ENCODE measurements around the gene CAMSAP3.

CAMSAP3 gene

DNA sequence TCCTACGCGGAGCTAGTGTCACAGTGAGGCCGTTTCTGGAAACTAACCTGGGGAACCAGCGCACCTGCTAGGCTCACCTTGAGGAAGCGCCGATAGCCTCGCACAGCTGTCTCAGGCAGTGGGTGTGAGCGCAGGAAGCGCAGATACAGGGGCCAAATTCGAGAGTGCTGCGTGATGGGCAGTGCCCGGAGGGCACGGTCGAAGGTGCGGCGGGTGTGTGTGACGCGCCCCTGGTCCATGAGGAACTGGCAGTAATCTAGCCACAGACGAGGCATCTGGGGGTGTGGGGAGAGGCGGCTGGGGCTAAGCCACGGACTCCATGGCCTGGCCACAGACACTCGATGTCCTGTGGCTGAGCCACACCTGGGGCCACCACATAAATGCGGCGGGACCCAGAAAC lies 31.5 kb downstream of the CAMSAP3 start:
- Histone ChIP-seq H3K79me2 (ENCODE audit: low read length) (peaks cover 60% of the 10 kb centered on the region), H3K4me3 (ENCODE audit: low read length) (no peak overlapping the region), H3K9ac (ENCODE audit: low read length) (no peak overlapping the region), H3K36me3 (replicated peaks; ENCODE audit: low read depth, low read length) (peaks cover 31% of the 10 kb centered on the region), H3K27me3 (ENCODE audit: low read depth, low read length) (no peaks in the 10 kb centered on the region), H3K4me1 (ENCODE audit: low read length) (peaks cover 15% of the 10 kb centered on the region), H4K20me1 (ENCODE audit: insufficient read depth, low read length) (0 out of 2 replicates have a peak, but pooled peaks cover 9% of the 10 kb centered on the region), H3K9me3 (ENCODE audit: insufficient read depth, low read length) (no peaks in the 10 kb centered on the region), H2AFZ (ENCODE audit: low read depth, low read length) (no peak overlapping the region), H3K4me2 (ENCODE audit: low read length) (no peak overlapping the region), H3K27ac (ENCODE audit: low read length) (no peak overlapping the region)
- TF ChIP-seq, protein P1, sequence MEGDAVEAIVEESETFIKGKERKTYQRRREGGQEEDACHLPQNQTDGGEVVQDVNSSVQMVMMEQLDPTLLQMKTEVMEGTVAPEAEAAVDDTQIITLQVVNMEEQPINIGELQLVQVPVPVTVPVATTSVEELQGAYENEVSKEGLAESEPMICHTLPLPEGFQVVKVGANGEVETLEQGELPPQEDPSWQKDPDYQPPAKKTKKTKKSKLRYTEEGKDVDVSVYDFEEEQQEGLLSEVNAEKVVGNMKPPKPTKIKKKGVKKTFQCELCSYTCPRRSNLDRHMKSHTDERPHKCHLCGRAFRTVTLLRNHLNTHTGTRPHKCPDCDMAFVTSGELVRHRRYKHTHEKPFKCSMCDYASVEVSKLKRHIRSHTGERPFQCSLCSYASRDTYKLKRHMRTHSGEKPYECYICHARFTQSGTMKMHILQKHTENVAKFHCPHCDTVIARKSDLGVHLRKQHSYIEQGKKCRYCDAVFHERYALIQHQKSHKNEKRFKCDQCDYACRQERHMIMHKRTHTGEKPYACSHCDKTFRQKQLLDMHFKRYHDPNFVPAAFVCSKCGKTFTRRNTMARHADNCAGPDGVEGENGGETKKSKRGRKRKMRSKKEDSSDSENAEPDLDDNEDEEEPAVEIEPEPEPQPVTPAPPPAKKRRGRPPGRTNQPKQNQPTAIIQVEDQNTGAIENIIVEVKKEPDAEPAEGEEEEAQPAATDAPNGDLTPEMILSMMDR (IDR thresholded peaks at IDR 0.05; ENCODE audit: low read depth, low read length): no peak
- no peak for TF ChIP-seq EZH2phosphoT487 (IDR thresholded peaks at IDR 0.05; ENCODE audit: low read depth)

DNA sequence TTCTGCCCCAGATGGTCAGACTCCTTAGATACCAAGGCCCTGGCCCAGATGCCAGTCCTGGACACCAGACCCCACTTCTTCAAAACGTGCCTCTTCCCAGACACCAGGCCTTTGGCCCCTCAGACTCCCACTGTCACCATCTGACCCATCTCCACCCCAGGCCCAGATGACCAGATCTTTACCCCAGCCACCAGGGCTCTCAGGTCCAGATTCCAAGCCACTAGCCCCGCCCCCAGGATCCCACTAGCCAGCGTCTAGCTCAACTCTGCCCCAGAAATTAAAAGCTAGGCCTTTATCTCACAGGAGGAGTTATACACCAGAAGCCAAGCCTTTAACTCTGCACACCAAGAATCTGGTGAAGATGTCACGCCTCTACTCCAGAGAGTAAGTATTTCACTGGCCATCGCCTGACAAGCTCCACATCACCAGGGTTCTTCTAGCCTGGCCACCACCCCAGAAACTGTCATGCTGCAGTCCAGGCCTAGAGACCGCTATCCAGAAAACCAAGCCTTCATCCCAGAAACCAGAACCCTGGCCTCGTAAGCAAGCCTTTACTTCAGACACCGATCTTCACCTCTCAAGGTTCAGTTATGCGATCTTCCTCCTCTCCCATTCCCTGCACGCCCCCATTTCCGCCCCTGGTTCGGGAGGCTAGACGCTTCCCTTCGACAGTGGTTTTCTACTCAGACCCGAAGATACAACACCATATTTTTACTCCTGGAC lies 33.1 kb downstream of the CAMSAP3 start:
- H3K79me2 ChIP-seq (ENCODE audit: low read length): peaks cover 60% of the 10 kb centered on the region
- TF ChIP-seq EZH2phosphoT487 (IDR thresholded peaks at IDR 0.05; ENCODE audit: low read depth): no peak
- TF ChIP-seq, protein P1 (IDR thresholded peaks at IDR 0.05; ENCODE audit: low read depth, low read length): no peak
- peak overlapping the region; percentile 20 for H3K27ac ChIP-seq (ENCODE audit: low read length)
- peaks cover 15% of the 10 kb centered on the region for H3K4me1 ChIP-seq (ENCODE audit: low read length)
- H3K4me2 ChIP-seq (ENCODE audit: low read length): peak overlapping the region; percentile 91
- peak overlapping the region; percentile 43; the same call in 1 of the 2 replicates for H2AFZ ChIP-seq (ENCODE audit: low read depth, low read length)
- no peaks in the 10 kb centered on the region for H3K27me3 ChIP-seq (ENCODE audit: low read depth, low read length)
- peak overlapping the region; percentile 89 for H3K4me3 ChIP-seq (ENCODE audit: low read length)
- no peaks in the 10 kb centered on the region for H3K9me3 ChIP-seq (ENCODE audit: insufficient read depth, low read length)
- H4K20me1 ChIP-seq (ENCODE audit: insufficient read depth, low read length): 0 out of 2 replicates have a peak, but pooled peaks cover 9% of the 10 kb centered on the region
- peaks cover 22% of the 10 kb centered on the region for H3K36me3 ChIP-seq (replicated peaks; ENCODE audit: low read depth, low read length)
- H3K9ac ChIP-seq (ENCODE audit: low read length): peak overlapping the region; percentile 86

DNA sequence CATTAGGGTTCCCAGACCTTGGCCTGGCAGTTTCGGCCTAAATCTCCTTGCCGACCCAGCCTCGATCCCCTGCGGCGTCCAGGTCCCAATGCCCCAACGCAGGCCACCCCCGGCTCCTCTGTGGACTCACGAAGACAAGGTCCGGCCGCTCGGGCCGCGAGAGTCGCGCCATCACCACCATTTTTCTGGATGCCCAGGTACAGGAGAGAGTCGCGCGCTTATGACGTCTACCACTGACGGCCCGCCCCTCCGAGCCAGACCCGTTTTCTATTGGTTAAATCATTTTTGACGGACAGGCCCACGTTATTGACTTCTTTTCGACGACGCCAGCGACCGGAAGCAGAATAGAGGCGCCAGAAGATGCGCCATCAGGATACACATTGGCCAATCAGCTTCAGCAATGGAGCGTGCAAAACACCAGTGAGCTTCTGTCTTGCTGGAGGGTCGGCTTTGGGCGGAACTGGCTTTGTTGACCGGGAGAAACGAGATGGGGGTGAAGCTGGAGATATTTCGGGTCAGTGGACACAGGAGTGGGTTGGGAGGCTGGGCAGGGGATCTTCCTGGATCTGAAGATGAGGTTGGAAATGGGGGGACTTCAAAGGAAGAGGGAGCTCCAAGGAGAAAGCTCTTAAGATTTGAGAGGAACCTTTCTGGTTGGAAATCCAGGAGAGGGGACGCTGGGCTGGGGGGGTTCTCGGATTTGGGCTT lies 33.8 kb downstream of the CAMSAP3 start, which contains the start of the genes PET100 and XAB2:
Gene PET100, plus strand, starts transcription at position 447 of the 708 bp plus-strand sequence. Its CDS starts 41 bp downstream, at position 488.
Gene XAB2, minus strand, starts transcription at position 199 of the 708 bp plus-strand sequence. Its CDS starts 18 bp downstream, at position 181.
- no peaks in the 10 kb centered on the region for H3K9me3 ChIP-seq (ENCODE audit: insufficient read depth, low read length)
- H3K27me3 ChIP-seq (ENCODE audit: low read depth, low read length): no peaks in the 10 kb centered on the region
- H2AFZ ChIP-seq (ENCODE audit: low read depth, low read length): peak within 1 kb of the TSS; percentile 43; the same call in 1 of the 2 replicates
- peaks cover 15% of the 10 kb centered on the region for H3K4me1 ChIP-seq (ENCODE audit: low read length)
- H4K20me1 ChIP-seq (ENCODE audit: insufficient read depth, low read length): 0 out of 2 replicates have a peak, but pooled peaks cover 9% of the 10 kb centered on the region
- peak within 1 kb of the TSS; percentile 89 for H3K4me3 ChIP-seq (ENCODE audit: low read length)
- peak within 1 kb of the TSS; percentile 20 for H3K27ac ChIP-seq (ENCODE audit: low read length)
- TF ChIP-seq, protein P1 (IDR thresholded peaks at IDR 0.05; ENCODE audit: low read depth, low read length): no peak
- no peak for TF ChIP-seq EZH2phosphoT487 (IDR thresholded peaks at IDR 0.05; ENCODE audit: low read depth)
- H3K9ac ChIP-seq (ENCODE audit: low read length): peak within 1 kb of the TSS; percentile 86
- H3K36me3 ChIP-seq (replicated peaks; ENCODE audit: low read depth, low read length): peaks cover 17% of the 10 kb centered on the region
- peak within 1 kb of the TSS; percentile 98 for H3K4me2 ChIP-seq (ENCODE audit: low read length)
- H3K79me2 ChIP-seq (ENCODE audit: low read length): peaks cover 60% of the 10 kb centered on the region

GRCh38 chr19:7631577-7631976 lies 35.9 kb downstream of the CAMSAP3 start:
- Histone ChIP-seq H3K27me3 (ENCODE audit: low read depth, low read length) (no peaks in the 10 kb centered on the region), H3K79me2 (ENCODE audit: low read length) (peaks cover 51% of the 10 kb centered on the region), H3K4me1 (ENCODE audit: low read length) (peaks cover 20% of the 10 kb centered on the region), H3K36me3 (replicated peaks; ENCODE audit: low read depth, low read length) (peaks cover 7% of the 10 kb centered on the region), H2AFZ (ENCODE audit: low read depth, low read length) (no peak overlapping the region), H3K9ac (ENCODE audit: low read length) (no peak overlapping the region), H3K27ac (ENCODE audit: low read length) (no peak overlapping the region), H3K4me3 (ENCODE audit: low read length) (no peak overlapping the region), H3K9me3 (ENCODE audit: insufficient read depth, low read length) (no peaks in the 10 kb centered on the region), H4K20me1 (ENCODE audit: insufficient read depth, low read length) (0 out of 2 replicates have a peak, but pooled peaks cover 9% of the 10 kb centered on the region), H3K4me2 (ENCODE audit: low read length) (no peak overlapping the region)
- no peak for TF ChIP-seq EZH2phosphoT487 (IDR thresholded peaks at IDR 0.05; ENCODE audit: low read depth)
- TF ChIP-seq, protein P1 (IDR thresholded peaks at IDR 0.05; ENCODE audit: low read depth, low read length): no peak
